Right atrium auricular region (tissue), 2 donors: ENCODE data around the gene CEP72. TPM values are rescaled to one million over a fixed set of nuclear protein-coding genes. Genes with fewer than 3 reads are reported as not detected.

Source experiments
- DNase-seq: peaks from one replicate; pipeline ENCODE4 v3.0.0-alpha.2; 2019; ENCODE audit warnings: low spot score
- H3K27ac ChIP-seq, 2 donors: fragments of 200-600 bp; sonication (generic); 1 replicate in 1 of 2; 2 replicates in 1 of 2; pipeline ENCODE4 v1.5.1; 2016 to 2019
- H3K27me3 ChIP-seq, 2 donors: fragments of 200-600 bp; sonication (generic); one replicate each; pipeline versions ENCODE4 v1.5.1 to v1.6.0; 2017 to 2019
- H3K36me3 ChIP-seq: fragments of 200-600 bp; sonication (generic); one replicate; pipeline ENCODE4 v1.5.1; 2016
- H3K4me1 ChIP-seq, 2 donors: fragments of 200-600 bp; sonication (generic); one replicate each; pipeline versions ENCODE4 v1.5.1 to v1.6.0; 2017 to 2019
- H3K4me3 ChIP-seq, 2 donors: fragments of 200-600 bp; sonication (generic); 1 replicate in 1 of 2; 2 replicates in 1 of 2; pipeline ENCODE4 v1.5.1; 2017 to 2019; ENCODE audit warnings: mild to moderate bottlenecking in 1 of 2, moderate library complexity in 1 of 2
- H3K9me3 ChIP-seq, 2 donors: fragments of 200-600 bp; sonication (generic); one replicate each; pipeline ENCODE4 v1.5.1; 2019
- total RNA-seq, 2 donors: library from RNA; depleted of rRNA; stranded (reverse); fragments of >200 nt; gene quantifications; one replicate each; pipeline ENCODE4 v1.1.0, GENCODE V29; 2016
- TF ChIP-seq, protein P1 (sequence below), 2 donors: fragments of 200-600 bp; sonication (generic); IDR thresholded peaks; one replicate each; pipeline ENCODE4 v1.5.1; 2019; ENCODE audit warnings: antibody characterized with exemption in 2 of 2

The CEP72 gene
- total RNA-seq, 2 donors from 2014 or later: 0.41 to 1.0 TPM

DNA sequence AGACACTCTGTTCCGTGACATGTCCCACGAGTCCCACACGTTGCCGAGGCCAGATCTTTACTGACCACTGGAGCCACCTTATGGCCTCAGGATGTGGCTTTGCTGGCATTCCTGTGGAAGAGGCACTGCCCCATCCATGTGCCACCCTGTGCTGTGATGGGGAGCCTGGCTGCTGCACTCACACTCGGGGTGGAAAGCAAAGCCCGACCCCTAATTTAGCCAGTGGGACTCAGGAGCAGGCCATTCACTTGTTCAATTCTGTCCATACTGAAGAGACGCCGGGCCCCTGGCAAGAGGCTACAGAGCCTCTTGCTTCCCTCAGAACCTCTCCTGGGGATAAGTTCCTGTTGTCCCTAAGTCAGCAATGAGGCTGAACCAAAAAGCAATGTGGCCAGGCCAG, 18.6 kb upstream of the CEP72 start:
- Histone ChIP-seq H3K27me3 (no peaks in the 10 kb centered on the region), H3K9me3 (no peaks in the 10 kb centered on the region), H3K36me3 (no peaks in the 10 kb centered on the region), H3K4me3 (no peak overlapping the region), H3K27ac (no peak overlapping the region), H3K4me1 (no peaks in the 10 kb centered on the region)
- no peak for DNase-seq
- TF ChIP-seq, protein P1, sequence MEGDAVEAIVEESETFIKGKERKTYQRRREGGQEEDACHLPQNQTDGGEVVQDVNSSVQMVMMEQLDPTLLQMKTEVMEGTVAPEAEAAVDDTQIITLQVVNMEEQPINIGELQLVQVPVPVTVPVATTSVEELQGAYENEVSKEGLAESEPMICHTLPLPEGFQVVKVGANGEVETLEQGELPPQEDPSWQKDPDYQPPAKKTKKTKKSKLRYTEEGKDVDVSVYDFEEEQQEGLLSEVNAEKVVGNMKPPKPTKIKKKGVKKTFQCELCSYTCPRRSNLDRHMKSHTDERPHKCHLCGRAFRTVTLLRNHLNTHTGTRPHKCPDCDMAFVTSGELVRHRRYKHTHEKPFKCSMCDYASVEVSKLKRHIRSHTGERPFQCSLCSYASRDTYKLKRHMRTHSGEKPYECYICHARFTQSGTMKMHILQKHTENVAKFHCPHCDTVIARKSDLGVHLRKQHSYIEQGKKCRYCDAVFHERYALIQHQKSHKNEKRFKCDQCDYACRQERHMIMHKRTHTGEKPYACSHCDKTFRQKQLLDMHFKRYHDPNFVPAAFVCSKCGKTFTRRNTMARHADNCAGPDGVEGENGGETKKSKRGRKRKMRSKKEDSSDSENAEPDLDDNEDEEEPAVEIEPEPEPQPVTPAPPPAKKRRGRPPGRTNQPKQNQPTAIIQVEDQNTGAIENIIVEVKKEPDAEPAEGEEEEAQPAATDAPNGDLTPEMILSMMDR (IDR thresholded peaks at IDR 0.05): no peak

DNA sequence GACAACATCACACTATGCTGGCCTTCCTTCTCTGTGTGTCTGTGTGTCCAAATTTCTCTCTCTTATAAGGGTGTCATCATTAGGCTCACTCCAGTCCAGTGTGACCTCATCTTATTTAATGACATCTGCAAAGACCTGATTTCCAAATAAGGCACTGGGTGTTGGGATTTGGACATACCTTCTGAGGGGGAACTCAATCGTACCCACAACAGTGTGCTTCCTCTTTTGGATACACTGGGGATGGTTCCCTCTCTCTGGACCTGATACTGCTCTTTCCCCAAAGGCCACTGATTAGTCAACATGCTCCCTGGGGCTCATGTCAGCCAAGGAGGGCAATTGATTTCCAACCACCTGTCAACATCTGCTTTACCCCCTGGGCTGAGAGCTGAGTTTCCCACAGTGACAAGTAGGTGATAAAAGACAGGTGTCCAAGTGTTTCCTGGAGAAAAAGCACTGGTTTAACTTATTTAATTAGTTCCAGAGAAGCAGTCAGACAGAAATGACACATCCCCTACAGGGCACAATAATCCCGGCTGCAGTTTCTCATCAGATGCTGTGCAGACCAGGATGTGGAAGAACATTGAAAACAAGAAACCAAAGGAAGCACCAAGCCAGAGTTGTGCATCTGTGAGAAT, 17.8 kb upstream of the CEP72 start:
- Histone ChIP-seq H3K9me3 (no peaks in the 10 kb centered on the region), H3K27me3 (no peaks in the 10 kb centered on the region), H3K4me3 (no peak overlapping the region), H3K36me3 (no peaks in the 10 kb centered on the region), H3K27ac (no peak overlapping the region), H3K4me1 (no peaks in the 10 kb centered on the region)
- TF ChIP-seq, protein P1 (IDR thresholded peaks at IDR 0.05): no peak
- DNase-seq: no peak

DNA sequence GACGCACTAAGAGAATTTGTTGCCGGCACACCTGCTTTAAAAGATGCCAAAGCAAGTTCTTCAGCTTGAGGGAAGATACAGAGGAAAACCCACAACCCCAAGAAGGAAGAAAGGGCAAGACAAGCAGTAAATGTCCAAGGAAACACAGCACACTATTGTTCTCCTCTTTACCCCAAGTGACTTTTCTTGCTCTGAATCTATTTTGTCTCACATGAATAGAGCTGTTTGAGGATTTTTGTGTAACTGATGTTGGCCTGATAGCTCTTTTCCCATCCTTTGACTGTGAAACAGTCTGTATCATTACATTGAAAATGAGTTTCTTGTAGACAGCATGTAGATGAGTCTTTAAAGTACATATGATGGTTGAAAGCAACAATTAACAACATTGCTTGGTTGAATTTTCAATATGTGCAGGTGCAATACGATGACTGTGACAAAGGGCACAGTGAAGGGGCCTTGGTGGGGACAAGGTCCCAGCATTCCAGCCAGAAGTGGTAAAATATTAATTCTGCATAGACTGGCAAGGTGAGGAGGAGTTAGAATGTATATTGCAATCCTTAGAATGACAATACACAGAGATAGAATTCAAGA, 16.8 kb upstream of the CEP72 start:
- Histone ChIP-seq H3K27ac (no peak overlapping the region), H3K4me1 (no peaks in the 10 kb centered on the region), H3K4me3 (no peak overlapping the region), H3K9me3 (no peaks in the 10 kb centered on the region), H3K27me3 (no peaks in the 10 kb centered on the region), H3K36me3 (no peaks in the 10 kb centered on the region)
- TF ChIP-seq, protein P1 (IDR thresholded peaks at IDR 0.05): no peak
- DNase-seq: no peak

DNA sequence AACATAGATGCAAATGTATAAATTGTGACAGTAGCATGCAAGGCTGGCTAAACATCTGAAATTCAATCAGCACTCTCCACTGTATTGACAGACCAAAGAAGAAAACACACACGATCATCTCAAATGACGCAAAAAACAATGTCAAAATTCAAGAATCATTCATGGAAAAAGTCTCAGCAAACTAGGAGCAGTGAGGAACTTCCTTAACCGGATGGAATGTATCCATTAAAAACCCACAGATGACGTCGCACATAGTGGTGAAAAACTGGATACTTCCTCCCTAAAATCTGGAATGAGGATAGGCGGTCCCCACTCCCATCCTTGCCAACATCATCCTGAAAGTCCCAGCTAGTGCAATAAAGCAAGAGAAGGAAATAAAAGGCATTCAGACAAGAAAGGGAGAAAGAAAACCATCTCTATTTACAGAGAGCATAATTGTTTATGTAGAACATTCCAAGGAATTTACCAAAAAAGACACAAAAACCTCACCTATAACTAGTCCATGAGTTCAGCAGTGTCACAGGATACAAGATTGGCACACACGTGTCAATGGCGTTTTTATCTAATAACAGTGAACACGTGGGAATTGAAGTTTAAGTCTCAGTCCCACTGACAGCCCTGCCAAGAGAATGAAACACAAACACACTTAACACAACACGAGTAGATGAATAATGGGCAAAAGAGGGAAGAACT, 14.1 kb upstream of the CEP72 start:
- no peaks in the 10 kb centered on the region for H3K4me1 ChIP-seq
- no peak overlapping the region for H3K27ac ChIP-seq
- H3K9me3 ChIP-seq: no peaks in the 10 kb centered on the region
- no peaks in the 10 kb centered on the region for H3K36me3 ChIP-seq
- DNase-seq: no peak
- TF ChIP-seq, protein P1 (IDR thresholded peaks at IDR 0.05): no peak
- H3K27me3 ChIP-seq: no peaks in the 10 kb centered on the region
- H3K4me3 ChIP-seq: no peak overlapping the region

DNA sequence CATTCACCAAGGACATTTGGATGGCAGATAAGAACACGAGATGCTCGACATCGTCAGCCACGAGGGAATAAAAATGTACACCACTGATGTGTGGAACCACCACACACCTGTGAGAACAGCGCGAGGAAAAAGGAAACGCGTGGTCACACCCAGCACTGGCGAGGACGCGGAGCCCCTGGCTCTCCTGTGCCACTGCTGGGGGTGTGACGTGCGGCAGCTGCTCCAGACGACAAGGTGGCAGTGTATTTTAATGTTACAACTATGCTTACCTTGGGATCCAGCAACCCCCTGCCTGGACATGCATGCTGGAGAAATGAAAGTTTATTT, 13.6 kb upstream of the CEP72 start:
- H3K4me3 ChIP-seq: no peak overlapping the region
- H3K36me3 ChIP-seq: no peaks in the 10 kb centered on the region
- DNase-seq: no peak
- no peaks in the 10 kb centered on the region for H3K4me1 ChIP-seq
- TF ChIP-seq, protein P1 (IDR thresholded peaks at IDR 0.05): no peak
- no peaks in the 10 kb centered on the region for H3K9me3 ChIP-seq
- H3K27ac ChIP-seq: no peak overlapping the region
- H3K27me3 ChIP-seq: no peaks in the 10 kb centered on the region
